GM12874 (cell line): ENCODE results near the gene DIPK2A.

Experiments used
- CTCF ChIP-seq: IDR thresholded peaks from 2 replicates; pipeline ENCODE4 v1.5.1; 2011; ENCODE audit warnings: low read depth, mild to moderate bottlenecking, control low read depth, low read length, moderate library complexity; ENCODE audit not compliant: insufficient read depth

DIPK2A gene

GRCh38 chr3:143977341-143978262 is 6.0 kb downstream of the DIPK2A start:
- TF ChIP-seq CTCF = no peak

- TF ChIP-seq CTCF = no peak
Observed at GRCh38 chr3:143978263-143978631, 6.6 kb downstream of the DIPK2A start.

DNA sequence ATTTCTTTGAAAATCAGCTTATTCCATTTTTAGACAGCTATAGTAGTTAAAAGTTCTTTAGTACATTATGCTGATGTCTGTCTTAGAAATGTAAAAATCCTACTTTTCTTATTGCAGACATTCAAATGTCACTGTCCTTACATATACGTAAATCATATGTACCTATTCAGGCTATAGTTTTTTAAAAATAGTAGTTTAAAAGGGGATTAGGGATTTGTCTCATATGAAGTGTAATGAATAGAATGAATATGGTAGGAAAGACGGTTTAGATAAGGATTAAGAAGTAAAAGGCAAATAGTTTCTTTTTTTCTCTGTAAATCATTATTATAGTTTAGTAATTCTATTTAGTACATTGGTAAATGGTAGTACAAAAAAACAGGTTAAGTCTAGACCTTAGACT is 7.4 kb downstream of the DIPK2A start:
- TF ChIP-seq CTCF = no peak

GRCh38 chr3:143979813-143980212 is 8.2 kb downstream of the DIPK2A start:
- no peak for TF ChIP-seq CTCF

- TF ChIP-seq CTCF = no peak
Observed at GRCh38 chr3:143988306-143988705, 16.7 kb downstream of the DIPK2A start.

- TF ChIP-seq CTCF = no peak
Observed at GRCh38 chr3:143989461-143989860, 17.8 kb downstream of the DIPK2A start.

DNA sequence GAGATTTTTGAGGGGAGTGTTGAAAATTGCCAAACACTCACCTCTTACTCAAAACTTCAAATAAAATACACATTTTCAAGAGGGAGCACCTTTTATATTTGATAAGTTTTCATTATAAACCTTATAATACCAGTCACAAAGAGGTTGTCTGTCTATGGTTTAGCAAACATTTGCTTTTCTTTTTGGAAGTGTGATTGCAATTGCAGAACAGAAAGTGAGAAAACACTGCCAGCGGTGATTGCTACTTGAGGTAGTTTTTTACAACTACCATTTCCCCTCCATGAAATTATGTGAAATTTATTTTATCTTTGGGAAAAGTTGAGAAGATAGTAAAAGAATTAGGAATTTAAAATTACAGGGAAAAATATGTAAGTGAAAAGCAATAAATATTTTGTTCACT is 20.1 kb downstream of the DIPK2A start:
- TF ChIP-seq CTCF = no peak

DNA sequence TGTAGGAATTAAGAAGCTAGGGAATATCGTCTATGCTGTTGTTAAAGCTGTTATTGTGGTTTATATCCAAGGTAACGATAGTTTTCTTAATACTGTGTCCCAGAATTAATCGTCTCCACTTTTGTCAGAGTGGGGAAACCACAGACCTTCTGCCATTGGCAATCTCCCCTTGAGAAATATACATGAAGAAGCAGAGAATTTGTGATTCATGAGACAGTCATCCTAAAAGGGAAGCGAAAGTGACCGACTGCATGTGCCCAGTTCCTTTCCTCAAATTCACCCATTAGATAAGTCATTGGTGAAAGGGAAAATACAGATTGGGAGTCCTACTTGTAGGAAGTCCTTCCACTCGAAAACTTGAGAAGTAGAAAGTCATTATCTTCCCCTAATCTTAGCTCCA is 26.6 kb downstream of the DIPK2A start:
- TF ChIP-seq CTCF = no peak
